GM21390 (cell line): ENCODE measurements around the gene TOP1.

ENCODE experiments used
- ATAC-seq: cut with Tn5 transposase; IDR thresholded peaks from one replicate; pipeline ENCODE4 v1.9.1; 2021; ENCODE audit not compliant: unreplicated experiment

Gene TOP1

GRCh38 chr20:41165001-41165882, 136.6 kb downstream of the TOP1 start:
- ATAC-seq, result no peak

GRCh38 chr20:41166201-41167117, 137.8 kb downstream of the TOP1 start:
- no peak for ATAC-seq

DNA sequence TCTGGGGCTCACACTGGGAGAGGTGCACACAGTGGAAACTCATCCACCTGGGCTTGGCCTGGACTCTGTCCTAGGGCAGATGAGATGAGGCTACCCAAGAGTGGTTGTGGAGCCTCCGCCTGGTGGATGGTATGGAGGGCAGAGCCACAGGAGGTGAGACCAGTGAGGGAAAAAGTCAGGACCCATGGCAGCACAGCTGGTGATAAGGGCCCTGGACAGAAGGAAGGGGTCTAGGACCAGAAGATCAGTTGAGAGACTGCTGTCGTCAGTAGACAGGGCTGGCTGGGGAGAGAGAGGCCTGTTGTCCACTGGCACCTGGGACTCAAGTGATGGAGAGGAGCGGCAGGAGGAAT, 138.5 kb downstream of the TOP1 start:
- ATAC-seq, result no peak

DNA sequence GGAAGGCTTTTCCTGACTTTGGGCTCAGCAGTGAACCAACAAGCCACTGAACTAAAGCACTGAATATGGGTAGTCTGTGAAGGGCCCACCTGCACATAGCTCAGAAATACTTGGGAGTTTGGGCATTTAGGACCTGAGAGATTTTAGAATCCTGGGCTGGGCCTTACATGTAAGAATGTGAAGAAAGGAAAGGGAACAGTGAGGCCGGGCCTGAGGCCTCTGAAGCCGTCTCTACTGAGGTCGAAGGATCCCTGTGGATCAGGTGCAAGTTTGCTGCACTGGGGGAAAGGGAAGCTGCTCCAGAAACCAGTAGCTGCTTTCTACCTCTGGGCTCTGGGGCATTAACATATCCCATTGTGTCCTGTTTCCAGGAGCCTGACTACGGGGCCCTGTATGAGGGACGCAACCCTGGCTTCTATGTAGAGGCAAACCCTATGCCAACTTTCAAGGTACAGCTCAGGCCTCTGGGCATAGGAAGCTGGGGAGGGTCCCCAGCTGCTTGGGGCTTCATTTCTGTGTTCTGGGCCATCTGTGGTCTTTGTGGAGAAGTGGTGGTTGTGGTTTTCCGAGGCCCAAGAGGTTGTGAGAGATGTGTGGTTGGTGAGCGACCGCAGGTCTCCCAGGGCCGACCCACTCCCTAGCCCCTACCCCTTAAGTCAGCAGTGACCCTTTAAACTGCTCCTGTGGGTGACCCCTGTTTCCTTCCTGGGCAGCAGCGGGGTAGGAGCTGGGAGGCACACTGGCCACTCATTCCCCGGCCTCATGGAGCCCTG, 139.0 kb downstream of the TOP1 start:
- no peak for ATAC-seq

GRCh38 chr20:41168281-41169161, 139.9 kb downstream of the TOP1 start:
- ATAC-seq, result no peak

GRCh38 chr20:41169162-41169690, 140.6 kb downstream of the TOP1 start:
- no peak for ATAC-seq

DNA sequence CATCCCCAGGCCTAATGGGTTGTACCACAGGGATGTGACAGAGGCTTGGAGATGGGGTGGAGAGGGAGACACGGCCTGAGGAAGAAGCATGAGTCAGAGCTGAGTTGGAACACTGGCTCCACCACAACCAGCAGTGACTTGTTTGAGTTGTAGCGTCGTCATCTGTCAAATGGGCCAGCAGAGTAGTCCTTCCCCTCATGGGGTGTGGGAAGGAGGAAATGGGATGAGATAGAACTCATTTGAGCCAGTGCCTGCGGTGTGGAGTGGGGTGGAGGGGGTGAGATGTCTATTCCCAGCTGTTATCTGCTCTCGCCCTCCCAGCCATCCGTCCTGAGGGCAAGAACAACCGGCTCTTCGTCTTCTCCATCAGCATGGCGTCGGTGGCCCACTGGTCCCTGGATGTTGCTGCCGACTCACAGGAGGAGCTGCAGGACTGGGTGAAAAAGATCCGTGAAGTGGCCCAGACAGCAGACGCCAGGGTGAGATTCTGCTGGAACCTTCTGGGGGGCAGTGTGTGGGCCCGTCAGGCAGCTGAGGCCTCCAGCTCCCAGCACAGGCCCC, 141.2 kb downstream of the TOP1 start:
- ATAC-seq, result no peak

DNA sequence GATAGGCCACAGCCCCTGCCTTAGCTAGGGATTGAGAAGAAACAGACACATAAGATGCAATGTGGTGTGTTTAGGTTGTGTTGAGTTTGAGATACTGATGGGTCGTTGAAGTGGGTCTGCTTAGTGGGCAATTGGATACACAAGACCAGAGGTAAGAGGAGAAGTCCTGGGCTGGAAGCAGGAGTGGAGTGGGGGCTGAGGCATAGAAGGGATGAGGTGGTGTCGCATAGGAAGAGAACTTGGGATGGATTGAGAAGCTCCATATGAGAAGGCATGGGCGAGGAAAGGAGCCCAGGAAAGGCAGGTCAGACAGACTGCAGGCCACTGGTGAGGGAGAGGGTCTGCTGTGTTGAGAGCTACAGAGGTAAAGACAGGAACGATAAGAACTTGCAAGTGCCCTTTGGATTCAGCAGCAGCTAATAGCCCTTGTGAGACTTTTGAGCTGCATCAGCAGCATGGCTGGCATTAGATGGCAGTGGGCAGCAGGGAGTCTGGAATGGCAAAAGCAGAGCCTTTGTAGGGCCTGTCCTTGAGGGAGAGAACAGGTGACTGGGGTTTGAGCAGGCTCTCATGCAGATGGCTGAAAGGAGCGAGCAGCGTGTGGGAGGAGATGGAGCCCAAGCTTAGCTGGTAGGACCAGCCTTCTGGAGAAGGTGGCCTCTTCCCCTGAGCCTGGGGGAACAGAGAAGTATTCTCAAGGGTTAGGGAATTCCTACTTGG, 141.9 kb downstream of the TOP1 start:
- ATAC-seq, result no peak

DNA sequence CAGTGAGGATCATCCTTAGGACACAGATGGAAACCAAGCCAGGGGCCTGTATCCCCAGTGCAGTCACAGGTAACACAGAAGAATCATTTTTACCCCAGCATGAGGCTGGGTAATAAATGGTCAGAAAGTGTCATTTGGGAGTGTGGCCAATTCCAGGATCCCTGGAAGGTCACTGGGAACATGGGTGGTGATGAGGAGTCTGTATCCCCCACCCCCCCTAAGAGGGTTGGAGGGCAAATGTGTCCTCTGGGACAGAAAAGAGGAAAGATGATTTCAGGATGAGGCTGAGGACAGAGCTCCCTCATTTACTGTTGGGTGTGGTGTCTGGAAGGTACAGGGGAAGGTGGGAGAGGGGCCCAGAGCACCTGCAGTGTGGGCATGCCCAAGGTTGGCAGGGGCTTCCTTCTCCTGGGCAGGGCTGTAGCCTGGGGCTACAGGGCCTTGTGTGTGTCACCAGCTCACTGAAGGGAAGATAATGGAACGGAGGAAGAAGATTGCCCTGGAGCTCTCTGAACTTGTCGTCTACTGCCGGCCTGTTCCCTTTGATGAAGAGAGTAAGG, 143.2 kb downstream of the TOP1 start:
- ATAC-seq, result no peak

DNA sequence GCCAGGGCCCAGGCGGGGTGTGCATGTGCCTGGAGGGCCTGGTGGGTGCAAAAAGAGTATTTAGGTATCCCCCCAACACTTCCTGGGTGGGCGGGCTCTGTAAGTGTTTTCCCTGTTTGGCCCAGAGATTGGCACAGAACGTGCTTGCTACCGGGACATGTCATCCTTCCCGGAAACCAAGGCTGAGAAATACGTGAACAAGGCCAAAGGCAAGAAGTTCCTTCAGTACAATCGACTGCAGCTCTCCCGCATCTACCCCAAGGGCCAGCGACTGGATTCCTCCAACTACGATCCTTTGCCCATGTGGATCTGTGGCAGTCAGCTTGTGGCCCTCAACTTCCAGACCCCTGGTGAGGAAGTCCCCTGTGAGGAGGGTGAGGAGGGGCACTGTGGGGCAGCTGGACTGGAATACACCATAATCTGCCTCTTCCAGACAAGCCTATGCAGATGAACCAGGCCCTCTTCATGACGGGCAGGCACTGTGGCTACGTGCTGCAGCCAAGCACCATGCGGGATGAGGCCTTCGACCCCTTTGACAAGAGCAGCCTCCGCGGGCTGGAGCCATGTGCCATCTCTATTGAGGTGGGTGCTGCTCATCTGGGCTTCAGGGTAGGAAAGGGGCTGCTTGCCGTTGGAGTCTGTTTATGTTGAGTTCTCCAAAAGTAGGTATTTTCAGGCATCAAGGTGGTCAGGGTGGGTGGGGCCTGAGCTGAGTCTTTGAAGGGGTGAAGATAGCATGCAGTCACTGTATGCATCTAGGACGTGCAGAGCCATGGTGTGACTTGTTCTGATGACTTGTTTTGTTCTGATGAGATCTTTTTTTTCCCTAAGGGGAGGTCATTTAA, 143.9 kb downstream of the TOP1 start:
- no peak for ATAC-seq

DNA sequence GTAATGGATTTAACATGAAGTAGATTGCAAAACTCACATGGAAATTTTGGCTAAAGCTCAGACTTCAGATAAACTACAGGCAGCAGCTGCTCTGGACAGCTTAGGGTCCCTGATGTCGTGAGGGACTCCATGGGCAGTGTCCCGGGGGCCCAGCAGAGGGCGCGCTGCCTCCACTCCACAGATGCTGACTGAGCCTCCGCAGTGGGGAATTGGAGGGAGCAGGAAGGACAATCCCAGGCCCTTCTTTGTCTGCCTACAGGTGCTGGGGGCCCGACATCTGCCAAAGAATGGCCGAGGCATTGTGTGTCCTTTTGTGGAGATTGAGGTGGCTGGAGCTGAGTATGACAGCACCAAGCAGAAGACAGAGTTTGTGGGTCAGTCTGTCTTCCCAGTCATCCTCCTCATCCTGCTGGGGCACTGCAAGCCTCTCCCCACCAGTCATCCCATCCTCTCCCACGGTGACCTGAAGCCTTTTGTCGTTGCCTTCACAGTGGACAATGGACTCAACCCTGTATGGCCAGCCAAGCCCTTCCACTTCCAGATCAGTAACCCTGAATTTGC, 144.6 kb downstream of the TOP1 start:
- ATAC-seq, result no peak

DNA sequence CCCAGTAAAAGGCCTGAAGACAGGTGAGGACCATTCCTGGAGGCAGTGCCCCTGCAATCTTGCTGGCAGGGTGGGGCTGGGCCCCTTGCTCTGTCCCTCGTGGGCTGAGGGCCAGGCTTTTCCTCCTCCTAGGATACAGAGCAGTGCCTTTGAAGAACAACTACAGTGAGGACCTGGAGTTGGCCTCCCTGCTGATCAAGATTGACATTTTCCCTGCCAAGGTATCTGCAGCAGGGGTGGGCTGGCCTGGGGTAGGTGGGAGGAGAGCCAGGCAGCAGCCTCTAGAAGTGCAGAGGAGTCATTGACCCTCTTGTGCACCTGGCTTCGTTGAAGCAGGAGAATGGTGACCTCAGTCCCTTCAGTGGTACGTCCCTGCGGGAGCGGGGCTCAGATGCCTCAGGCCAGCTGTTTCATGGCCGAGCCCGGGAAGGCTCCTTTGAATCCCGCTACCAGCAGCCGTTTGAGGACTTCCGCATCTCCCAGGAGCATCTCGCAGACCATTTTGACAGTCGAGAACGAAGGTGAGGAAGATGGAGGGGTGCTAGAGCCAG, 145.2 kb downstream of the TOP1 start:
- ATAC-seq, result no peak
